NCI-H510A (cell line): Measurements from ENCODE around the gene RNU1-2.
"Not testable (repeated sequence)": the region's sequence is repeated elsewhere in the genome, so short reads cannot be mapped to it uniquely, and the experiment has no call there.

Experiments used
- DNase-seq: peaks from one replicate; lab custom pipeline; 2025; lab: John Stamatoyannopoulos, UW

Gene RNU1-2

GRCh38 chr1:16895598-16896315 lies at the start of gene RNU1-2:
TSS of gene RNU1-2 (plus strand) at chr1:16895980.
- peak; percentile 91 for DNase-seq

GRCh38 chr1:16856201-16856600 lies 39.6 kb upstream of the RNU1-2 start:
- DNase-seq, result not testable (repeated sequence)

- DNase-seq, result not testable (repeated sequence)
Observed at GRCh38 chr1:16859167-16860041, 36.4 kb upstream of the RNU1-2 start.

- not testable (repeated sequence) for DNase-seq
Observed at GRCh38 chr1:16860048-16860447, 35.7 kb upstream of the RNU1-2 start.

- DNase-seq, result not testable (repeated sequence)
Observed at GRCh38 chr1:16861832-16862245, 33.9 kb upstream of the RNU1-2 start.

GRCh38 chr1:16862415-16862814 lies 33.4 kb upstream of the RNU1-2 start:
- DNase-seq, result not testable (repeated sequence)

GRCh38 chr1:16863024-16863423 lies 32.8 kb upstream of the RNU1-2 start:
- not testable (repeated sequence) for DNase-seq

GRCh38 chr1:16866926-16867707 lies 28.7 kb upstream of the RNU1-2 start:
- not testable (repeated sequence) for DNase-seq

GRCh38 chr1:16868787-16869186 lies 27.0 kb upstream of the RNU1-2 start:
- DNase-seq, result not testable (repeated sequence)

GRCh38 chr1:16869996-16870395 lies 25.8 kb upstream of the RNU1-2 start:
- DNase-seq, result not testable (repeated sequence)

- not testable (repeated sequence) for DNase-seq
Observed at GRCh38 chr1:16871171-16871570, 24.6 kb upstream of the RNU1-2 start.

GRCh38 chr1:16872152-16873075 lies 23.4 kb upstream of the RNU1-2 start:
- not testable (repeated sequence) for DNase-seq

GRCh38 chr1:16873076-16873879 lies 22.5 kb upstream of the RNU1-2 start:
- not testable (repeated sequence) for DNase-seq

GRCh38 chr1:16874968-16875765 lies 20.6 kb upstream of the RNU1-2 start:
- DNase-seq, result not testable (repeated sequence)

- not testable (repeated sequence) for DNase-seq
Observed at GRCh38 chr1:16881742-16882141, 14.0 kb upstream of the RNU1-2 start.

- DNase-seq, result no peak
Observed at GRCh38 chr1:16882986-16883385, 12.8 kb upstream of the RNU1-2 start.

- not testable (repeated sequence) for DNase-seq
Observed at GRCh38 chr1:16884487-16884886, 11.3 kb upstream of the RNU1-2 start.

GRCh38 chr1:16886860-16887605 lies 8.7 kb upstream of the RNU1-2 start:
- no peak for DNase-seq
